GM06990 (cell line): ENCODE results near the gene PHTF1.

Source experiments
- DNase-seq: peaks from one replicate; pipeline ENCODE4 v3.0.0-alpha.2; 2011; ENCODE audit not compliant: insufficient read length; ENCODE audit errors: extremely low read depth
- H3K27me3 ChIP-seq: replicated peaks from 2 replicates; pipeline ENCODE4 v1.6.0; 2011; ENCODE audit warnings: low read length; ENCODE audit not compliant: control insufficient read depth, insufficient read depth
- H3K36me3 ChIP-seq: 2 replicates; pipeline ENCODE4 v1.5.1; 2011; ENCODE audit warnings: low read length; ENCODE audit not compliant: control insufficient read depth, insufficient read depth
- H3K4me3 ChIP-seq: replicated peaks from 2 replicates; pipeline ENCODE4 v1.5.1; 2011; ENCODE audit warnings: low read depth, mild to moderate bottlenecking, control low read depth, low read length
- CTCF ChIP-seq: IDR thresholded peaks from 2 replicates; pipeline ENCODE4 v1.5.1; 2011; ENCODE audit warnings: low read length, control low read depth, mild to moderate bottlenecking, inconsistent platforms; ENCODE audit not compliant: insufficient read depth, poor library complexity, severe bottlenecking

Gene PHTF1

GRCh38 chr1:113751114-113751513, 8.2 kb downstream of the PHTF1 start:
- peaks cover 2% of the 10 kb centered on the region for H3K36me3 ChIP-seq
- no peak for DNase-seq
- no peaks in the 10 kb centered on the region for H3K27me3 ChIP-seq
- no peak for TF ChIP-seq CTCF
- H3K4me3 ChIP-seq = no peak overlapping the region

- no peak for DNase-seq
- Histone ChIP-seq H3K4me3 (no peak overlapping the region), H3K27me3 (no peaks in the 10 kb centered on the region), H3K36me3 (peaks cover 2% of the 10 kb centered on the region)
- no peak for TF ChIP-seq CTCF
Observed at GRCh38 chr1:113749402-113749801, 9.9 kb downstream of the PHTF1 start.

GRCh38 chr1:113747376-113747775, 11.9 kb downstream of the PHTF1 start:
- no peak for TF ChIP-seq CTCF
- Histone ChIP-seq H3K36me3 (peaks cover 3% of the 10 kb centered on the region), H3K4me3 (no peak overlapping the region), H3K27me3 (no peaks in the 10 kb centered on the region)
- no peak for DNase-seq

GRCh38 chr1:113745425-113745824, 13.9 kb downstream of the PHTF1 start:
- Histone ChIP-seq H3K36me3 (peaks cover 3% of the 10 kb centered on the region), H3K4me3 (no peak overlapping the region), H3K27me3 (no peaks in the 10 kb centered on the region)
- DNase-seq = no peak
- no peak for TF ChIP-seq CTCF

GRCh38 chr1:113744114-113744513, 15.2 kb downstream of the PHTF1 start:
- Histone ChIP-seq H3K4me3 (no peak overlapping the region), H3K27me3 (no peaks in the 10 kb centered on the region), H3K36me3 (peaks cover 3% of the 10 kb centered on the region)
- TF ChIP-seq CTCF = no peak
- DNase-seq = no peak

GRCh38 chr1:113742515-113742914, 16.8 kb downstream of the PHTF1 start:
- H3K27me3 ChIP-seq = no peaks in the 10 kb centered on the region
- DNase-seq = no peak
- no peak overlapping the region for H3K4me3 ChIP-seq
- TF ChIP-seq CTCF = no peak
- peaks cover 4% of the 10 kb centered on the region for H3K36me3 ChIP-seq
